Ureter (tissue), 1 donor: Measurements from ENCODE around the gene BEST1. TPM values are rescaled to one million over a fixed set of nuclear protein-coding genes. Genes with fewer than 3 reads are reported as not detected.

Experiments used
- DNase-seq: peaks from one replicate; pipeline ENCODE4 v3.0.0-alpha.2; 2020; ENCODE audit warnings: low spot score
- total RNA-seq: library from RNA; stranded (reverse); gene quantifications from one replicate; pipeline ENCODE4 v1.2.4, GENCODE V29; 2023
- donor health status: DM: yes; HTN: yes; CAD: no.

BEST1 gene
- total RNA-seq, 1 donor from 2014 or later, result 9.4 TPM

- DNase-seq, result peak; percentile 42
These were observed 33.3 kb upstream of the BEST1 start for GRCh38 chr11:61916737-61917333.

DNA sequence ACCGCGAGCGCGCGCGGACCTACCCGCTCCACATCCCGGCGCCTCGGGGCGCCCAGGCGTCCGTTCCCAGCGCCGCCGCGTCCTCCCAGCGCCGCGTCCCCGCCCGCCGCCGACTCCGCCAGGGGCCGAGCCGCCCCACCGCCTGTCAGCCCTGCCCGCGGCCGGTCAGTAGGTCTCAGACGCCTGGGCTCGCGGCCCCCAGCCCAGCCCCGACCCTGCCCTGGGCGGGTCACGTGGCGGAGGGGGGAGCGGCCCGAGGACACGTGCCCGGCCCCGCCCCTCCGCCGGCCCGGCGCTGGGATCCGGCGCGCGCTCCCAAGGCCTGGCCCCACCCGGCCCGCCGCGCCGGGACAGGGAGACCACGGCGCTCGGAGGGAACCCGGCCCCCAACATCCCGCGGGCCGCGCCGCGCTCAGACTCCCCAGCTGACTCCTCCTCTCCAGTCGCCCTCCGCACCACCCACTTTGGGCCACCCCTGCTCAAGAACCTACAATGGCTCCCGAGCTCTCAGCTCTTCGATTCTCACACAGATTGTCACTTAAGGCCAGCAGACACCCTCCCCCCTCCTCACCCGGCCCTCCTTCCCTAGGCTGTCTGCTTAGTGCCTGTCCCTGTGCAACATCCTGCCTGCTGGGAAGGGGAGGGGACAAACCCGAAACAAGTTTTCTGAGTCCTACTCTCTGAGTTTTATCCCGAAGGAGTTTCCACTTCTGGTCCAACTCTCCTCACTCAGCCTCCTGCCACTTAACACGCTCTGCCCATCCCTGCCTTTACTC lies 32.6 kb upstream of the BEST1 start, which contains the start of gene RAB3IL1:
Gene RAB3IL1 (minus strand): TSS at position 233 of the 776 bp plus-strand sequence. CDS start 199 bp downstream, at position 34.
- peak; percentile 70 for DNase-seq

DNA sequence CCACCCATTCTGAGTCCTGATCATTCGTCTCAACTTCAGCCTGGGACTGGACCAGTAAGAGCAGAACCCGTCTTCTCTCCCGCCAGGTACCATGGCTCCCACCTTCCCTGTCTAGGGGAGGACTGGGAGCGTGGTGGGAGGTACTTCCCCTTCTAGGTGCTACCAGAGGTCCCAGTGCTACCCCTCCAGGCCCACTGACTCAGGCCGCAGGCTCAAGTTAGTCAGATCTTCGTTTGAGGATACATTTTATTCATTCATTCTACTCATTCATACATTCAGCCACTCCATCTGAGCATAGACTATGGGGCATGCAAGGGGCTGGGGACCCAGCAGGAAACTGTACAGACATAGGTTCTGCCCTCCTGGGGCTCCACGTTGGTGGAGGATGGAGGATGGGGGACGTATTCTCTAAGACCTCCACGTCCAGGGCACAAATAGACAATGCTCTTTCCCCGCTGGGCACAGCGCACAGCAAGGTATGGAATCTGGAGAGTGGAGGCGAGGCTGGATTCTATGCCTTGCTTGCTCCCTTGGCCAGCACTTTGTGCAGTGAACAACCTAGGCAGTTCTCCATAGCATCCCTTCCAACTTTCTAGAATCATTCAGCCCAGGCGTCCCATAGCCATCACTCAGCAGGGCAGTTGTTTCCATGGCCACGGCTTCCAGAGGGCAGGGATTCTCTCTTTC lies 31.8 kb upstream of the BEST1 start:
- peak; percentile 38 for DNase-seq

- DNase-seq, result peak; percentile 45
These were observed 31.0 kb upstream of the BEST1 start for GRCh38 chr11:61918938-61919704.

DNA sequence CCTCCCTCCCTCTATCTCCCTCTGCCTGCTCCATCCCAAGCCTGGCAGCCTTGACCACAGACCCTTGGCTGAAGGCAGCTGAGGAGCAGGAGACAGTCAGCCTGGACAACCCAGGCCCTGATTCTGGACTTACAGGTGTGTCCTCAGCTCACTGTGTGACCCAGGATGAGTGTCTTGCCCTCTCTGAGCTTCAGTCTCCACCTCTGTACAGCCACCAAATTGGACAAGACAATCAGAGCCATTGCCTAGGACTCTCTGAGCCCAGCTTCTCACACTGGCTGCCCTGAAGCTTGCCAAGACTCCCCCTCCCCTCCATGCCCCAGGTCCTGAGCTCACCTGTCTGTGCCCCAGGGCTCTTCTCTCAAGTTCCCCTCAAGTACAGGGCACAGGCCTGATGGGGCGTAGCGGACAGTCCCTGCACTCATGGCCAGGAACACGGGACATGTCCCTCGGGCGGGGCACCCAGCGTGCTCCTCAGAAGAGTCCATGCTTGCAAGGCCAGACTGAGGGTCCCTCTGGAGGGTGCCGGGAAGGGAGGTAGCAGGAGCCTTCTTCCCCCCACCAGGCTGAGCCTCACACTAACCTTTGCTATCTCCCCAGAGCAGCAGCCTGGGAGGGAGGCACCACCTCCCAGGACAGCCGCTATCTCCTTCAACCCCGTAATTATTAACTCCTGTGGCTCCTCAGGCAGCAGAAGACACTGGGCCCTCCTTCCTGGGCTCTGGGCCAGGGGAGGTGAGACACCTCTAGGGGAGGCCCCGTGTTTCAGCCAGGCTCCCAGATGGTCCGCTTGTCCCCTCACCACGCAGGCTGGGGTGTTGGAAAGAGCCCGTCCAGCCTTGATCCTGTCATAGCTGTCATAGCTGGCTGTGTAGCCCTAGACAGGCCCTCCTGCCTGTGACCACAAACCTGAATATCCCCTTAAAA lies 30.2 kb upstream of the BEST1 start:
- DNase-seq, result peak; percentile 42

DNA sequence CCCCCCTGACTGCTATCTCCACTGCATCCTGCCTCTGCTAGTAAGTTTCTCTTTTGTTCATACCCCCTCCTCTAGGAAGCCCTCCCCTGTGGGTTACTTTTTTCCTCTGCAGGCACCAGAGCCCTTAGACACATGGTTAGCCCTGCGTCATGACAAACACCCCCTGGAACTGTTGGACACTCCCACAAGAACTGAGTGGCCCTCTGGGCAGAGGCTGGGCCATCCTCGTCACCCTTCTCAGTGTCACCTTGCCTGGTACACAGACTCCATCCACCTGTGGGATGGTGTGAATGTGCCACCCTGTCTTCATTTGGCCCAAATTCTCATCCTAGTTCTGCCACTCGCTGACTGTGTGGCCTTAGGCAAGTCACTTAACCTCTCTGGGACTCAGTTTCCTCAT lies 28.7 kb upstream of the BEST1 start:
- no peak for DNase-seq

DNA sequence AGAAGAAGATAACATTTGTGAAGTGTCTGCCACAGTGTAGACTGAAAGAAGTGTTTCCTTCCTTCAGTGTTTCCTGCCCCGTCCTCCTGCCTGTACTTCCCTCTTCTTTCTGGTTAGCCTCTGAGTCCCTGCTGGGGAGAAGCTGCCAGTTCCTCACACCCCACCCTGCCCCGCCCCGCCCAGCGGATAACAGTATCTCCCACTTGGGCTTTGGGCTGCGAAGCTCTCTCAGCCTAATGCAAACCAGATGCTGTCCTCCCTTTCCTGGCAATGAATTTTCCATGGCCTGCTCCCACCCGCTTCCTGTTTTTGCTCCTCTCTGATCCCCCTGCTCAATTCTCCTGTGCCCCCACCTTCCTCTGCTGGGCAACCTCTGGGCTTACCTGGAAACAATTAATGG lies 27.6 kb upstream of the BEST1 start:
- DNase-seq, result peak; percentile 72

DNA sequence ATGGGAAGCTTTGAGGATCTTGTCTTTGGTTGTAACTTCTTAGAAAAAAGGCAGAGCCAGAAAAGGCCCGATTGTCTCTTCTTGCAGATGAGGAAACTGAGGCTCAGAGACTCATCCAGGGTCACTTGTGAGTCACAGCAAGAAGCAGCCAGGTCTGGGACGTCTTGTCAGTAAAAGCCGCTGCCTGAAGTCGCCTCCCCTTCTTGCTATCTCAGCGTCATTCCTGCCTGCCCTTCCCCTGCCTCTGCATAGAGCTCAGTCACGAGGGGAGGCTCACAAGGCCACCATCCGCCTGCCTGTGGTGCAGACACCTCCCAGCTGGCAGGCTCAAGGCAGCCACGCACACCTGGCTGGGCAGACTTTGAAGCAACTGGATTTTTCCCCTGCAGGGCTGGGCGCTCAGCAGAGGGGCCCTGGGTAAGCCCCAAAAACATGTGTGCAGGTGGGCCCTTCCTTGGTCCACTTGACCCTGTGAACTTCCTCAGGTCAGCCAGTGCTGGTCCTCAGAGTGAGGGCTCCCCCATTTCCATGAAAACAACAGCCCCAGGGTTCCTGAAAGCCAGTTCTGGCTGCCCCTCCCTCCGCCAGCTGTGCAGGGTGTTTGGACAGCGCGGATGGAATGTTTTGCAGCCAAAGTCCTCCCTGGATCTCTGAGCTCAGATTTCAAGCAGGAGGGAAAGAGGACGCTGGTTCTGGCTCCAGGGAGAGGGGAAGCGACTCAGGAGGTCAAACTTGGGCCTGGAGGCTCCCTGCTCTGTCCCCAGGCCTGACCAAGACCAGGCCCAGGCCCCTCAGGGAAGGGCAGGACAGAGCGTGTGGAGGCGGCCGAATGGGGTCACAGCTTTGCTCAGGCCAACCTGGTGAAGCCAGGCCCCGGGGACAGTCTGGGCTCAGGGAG lies 26.7 kb upstream of the BEST1 start:
- DNase-seq, result peak; percentile 72

GRCh38 chr11:61924064-61924455 lies 26.1 kb upstream of the BEST1 start:
- DNase-seq, result no peak

- DNase-seq, result no peak
These were observed 24.4 kb upstream of the BEST1 start for GRCh38 chr11:61925736-61926135.

DNA sequence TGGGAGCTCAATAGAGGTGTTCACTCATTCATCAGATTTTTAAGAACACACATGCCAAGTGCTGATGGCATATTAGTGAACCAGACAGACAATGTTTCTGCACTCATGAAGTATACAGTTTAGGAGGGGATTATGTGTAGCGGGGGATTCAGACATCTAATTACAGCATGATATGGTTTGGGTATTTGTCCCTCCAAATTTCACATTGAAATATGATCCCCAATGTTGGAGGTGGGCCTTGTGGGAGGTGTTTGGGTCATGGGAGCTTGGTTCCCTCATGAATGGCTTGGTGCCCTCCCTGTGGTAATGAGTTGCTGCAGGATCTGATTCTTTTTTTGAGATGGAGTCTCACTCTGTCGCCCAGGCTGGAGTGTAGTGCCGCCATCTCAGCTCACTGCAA lies 23.9 kb upstream of the BEST1 start:
- DNase-seq, result no peak

GRCh38 chr11:61927501-61927900 lies 22.6 kb upstream of the BEST1 start:
- no peak for DNase-seq

DNA sequence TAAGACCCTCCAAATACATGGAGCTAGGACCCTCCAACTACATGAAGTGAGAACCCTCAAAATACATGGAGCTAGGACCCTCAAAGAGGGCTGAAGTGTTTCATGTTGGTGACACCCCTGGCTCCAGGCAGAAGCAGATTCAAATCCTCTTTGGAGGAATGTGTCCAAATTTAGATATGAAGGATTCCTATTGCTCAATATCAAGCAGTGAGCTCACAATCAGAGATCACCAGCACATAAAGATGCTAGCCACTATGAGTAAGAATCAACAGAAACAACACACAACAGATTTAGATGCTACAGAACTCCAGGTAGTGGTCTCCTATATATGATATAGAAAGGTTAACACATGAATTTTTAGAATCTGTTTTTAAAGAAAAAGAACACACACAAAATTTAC lies 21.5 kb upstream of the BEST1 start:
- no peak for DNase-seq

- no peak for DNase-seq
These were observed 19.2 kb upstream of the BEST1 start for GRCh38 chr11:61930933-61931332.

- no peak for DNase-seq
These were observed 14.3 kb upstream of the BEST1 start for GRCh38 chr11:61935861-61936260.

DNA sequence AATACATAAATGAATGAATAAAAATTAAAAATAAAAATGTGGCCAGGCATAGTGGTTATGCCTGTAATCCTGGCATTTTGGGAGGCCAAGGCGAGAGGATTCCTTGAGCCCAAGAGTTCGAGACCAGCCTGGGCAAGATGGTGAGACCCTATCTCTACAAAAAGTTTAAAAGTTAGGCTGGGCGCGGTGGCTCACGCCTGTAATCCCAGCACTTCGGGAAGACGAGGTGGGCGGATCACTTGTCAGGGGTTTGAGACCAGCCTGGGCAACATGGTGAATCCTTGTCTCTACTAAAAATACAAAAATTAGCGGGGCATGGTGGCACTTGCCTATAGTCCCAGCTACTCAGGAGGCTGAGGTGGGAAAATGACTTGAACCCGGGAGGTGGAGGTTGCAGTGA lies 9.7 kb upstream of the BEST1 start:
- DNase-seq, result no peak

GRCh38 chr11:61945191-61945590 lies 5.0 kb upstream of the BEST1 start:
- DNase-seq, result no peak

GRCh38 chr11:61946894-61947293 lies 3.3 kb upstream of the BEST1 start:
- no peak for DNase-seq

GRCh38 chr11:61947486-61948210 lies 2.5 kb upstream of the BEST1 start:
- peak; percentile 90 for DNase-seq
